IMR-90 (cell line): ENCODE data around the gene MMRN2. TPM values are rescaled to one million over a fixed set of nuclear protein-coding genes. Genes with fewer than 3 reads are reported as not detected.

ENCODE experiments used
- ATAC-seq: fragments of 200-7000 bp; cut with Tn5 transposase; 2 replicates; pipeline ENCODE4 v1.9.1; 2020; ENCODE audit warnings: low read depth, mild to moderate bottlenecking, moderate library complexity
- BruUV-seq: library from RNA; stranded (reverse); fragments of 400-500 nt; replicated peaks from 2 replicates; lab custom pipeline; 2021; lab: Mats Ljungman, UMichigan
- CTCF ChIA-PET: fragments of 300-600 bp; formaldehyde crosslinking; extraction: SDS; loops from one replicate; lab custom pipeline; 2021; ENCODE audit warnings: antibody characterized with exemption; lab: Yijun Ruan, JAX
- POLR2A ChIA-PET: fragments of 300-600 bp; sonication (Branson Sonifier 250); formaldehyde crosslinking; loops from one replicate; lab custom pipeline; 2022; ENCODE audit warnings: antibody characterized with exemption; ENCODE audit not compliant: unreplicated experiment; lab: Charles Lee
- DNase-seq: peaks from one replicate; pipeline ENCODE4 v3.0.0; 2013
- H2AFZ ChIP-seq: replicated peaks from 2 replicates; pipeline ENCODE3; 2013; ENCODE audit warnings: low read length, mild to moderate bottlenecking; ENCODE audit not compliant: poor library complexity
- H2AK5ac ChIP-seq: 2 replicates; pipeline ENCODE4 v1.6.1; 2013; ENCODE audit warnings: low read depth, low read length, inconsistent platforms
- H2AK9ac ChIP-seq: replicated peaks from 2 replicates; pipeline ENCODE3; 2013; ENCODE audit warnings: mild to moderate bottlenecking, low read depth, low read length, moderate library complexity; ENCODE audit not compliant: poor library complexity
- H2BK120ac ChIP-seq: 2 replicates; pipeline ENCODE4 v1.6.1; 2013; ENCODE audit warnings: low read depth, low read length, inconsistent platforms
- H2BK15ac ChIP-seq: 3 replicates; pipeline ENCODE4 v1.6.1; 2013; ENCODE audit warnings: low read depth, low read length, inconsistent platforms
- H2BK20ac ChIP-seq: 2 replicates; pipeline ENCODE4 v1.6.1; 2013; ENCODE audit warnings: low read depth, mild to moderate bottlenecking, inconsistent platforms, low read length, moderate library complexity
- H2BK5ac ChIP-seq: 2 replicates; pipeline ENCODE4 v1.6.1; 2013; ENCODE audit warnings: mild to moderate bottlenecking, low read depth, low read length, inconsistent platforms; ENCODE audit not compliant: poor library complexity, severe bottlenecking
- H3K14ac ChIP-seq: replicated peaks from 2 replicates; pipeline ENCODE4 v1.6.1; 2013; ENCODE audit warnings: low read depth, low read length, inconsistent platforms
- H3K18ac ChIP-seq: 2 replicates; pipeline ENCODE4 v1.6.1; 2013; ENCODE audit warnings: low read depth, low read length, control low read depth
- H3K23ac ChIP-seq: 2 replicates; pipeline ENCODE4 v1.6.1; 2013; ENCODE audit warnings: low read depth, low read length, inconsistent platforms
- H3K27ac ChIP-seq: 2 replicates; pipeline ENCODE4 v1.5.1; 2013; ENCODE audit warnings: mild to moderate bottlenecking, control low read depth, low read length; ENCODE audit not compliant: insufficient read depth
- H3K27me3 ChIP-seq: 2 replicates; pipeline ENCODE4 v1.6.1; 2013; ENCODE audit warnings: low read length; ENCODE audit not compliant: control insufficient read depth, insufficient read depth
- H3K36me3 ChIP-seq: 2 replicates; pipeline ENCODE4 v1.6.1; 2013; ENCODE audit warnings: low read length, mixed read lengths; ENCODE audit not compliant: control insufficient read depth, insufficient read depth
- H3K4ac ChIP-seq: 2 replicates; pipeline ENCODE4 v1.6.1; 2013; ENCODE audit warnings: low read depth, low read length, inconsistent platforms
- H3K4me1 ChIP-seq: 2 replicates; pipeline ENCODE4 v1.6.1; 2013; ENCODE audit warnings: low read length, mixed read lengths; ENCODE audit not compliant: control insufficient read depth, insufficient read depth
- H3K4me2 ChIP-seq: 2 replicates; pipeline ENCODE4 v1.6.1; 2013; ENCODE audit warnings: low read depth, mild to moderate bottlenecking, control low read depth, low read length, moderate library complexity
- H3K4me3 ChIP-seq: 2 replicates; pipeline ENCODE4 v1.5.1; 2013; ENCODE audit warnings: low read depth, mild to moderate bottlenecking, control low read depth, low read length, moderate library complexity; ENCODE audit not compliant: insufficient read depth
- H3K56ac ChIP-seq: 2 replicates; pipeline ENCODE4 v1.6.1; 2013; ENCODE audit warnings: low read length, inconsistent platforms; ENCODE audit not compliant: insufficient read depth; ENCODE audit errors: extremely low read depth
- H3K79me1 ChIP-seq, 2 experiments: 2 replicates each; pipeline ENCODE4 v1.6.1; 2013; ENCODE audit warnings: low read length in 2 of 2, inconsistent platforms in 1 of 2, low read depth in 1 of 2
- H3K9ac ChIP-seq: 2 replicates; pipeline ENCODE4 v1.6.1; 2013; ENCODE audit warnings: low read depth, low read length, control low read depth
- H3K9me1 ChIP-seq: 2 replicates; pipeline ENCODE4 v1.6.1; 2013; ENCODE audit warnings: low read length, inconsistent platforms; ENCODE audit not compliant: insufficient read depth
- H3K9me3 ChIP-seq: 2 replicates; pipeline ENCODE4 v1.6.1; 2013; ENCODE audit warnings: low read length; ENCODE audit not compliant: control insufficient read depth, insufficient read depth
- H4K20me1 ChIP-seq: 2 replicates; pipeline ENCODE4 v1.6.1; 2013; ENCODE audit warnings: low read length, inconsistent platforms; ENCODE audit not compliant: insufficient read depth
- H4K5ac ChIP-seq: 2 replicates; pipeline ENCODE4 v1.6.1; 2013; ENCODE audit warnings: mild to moderate bottlenecking, low read depth, low read length, control low read depth
- H4K8ac ChIP-seq, 2 experiments: 2 replicates each; pipeline ENCODE4 v1.6.1; 2013; ENCODE audit warnings: low read depth in 2 of 2, low read length in 2 of 2, control low read depth in 1 of 2, inconsistent platforms in 1 of 2
- H4K91ac ChIP-seq: 2 replicates; pipeline ENCODE4 v1.6.1; 2013; ENCODE audit warnings: low read depth, low read length, inconsistent platforms; ENCODE audit not compliant: insufficient read depth
- CEBPB ChIP-seq: IDR thresholded peaks from 2 replicates; pipeline ENCODE4 v1.6.1; 2012; ENCODE audit warnings: low read depth, low read length, improper control_type of control experiment
- CHD1 ChIP-seq: IDR thresholded peaks from 2 replicates; pipeline ENCODE4 v1.6.1; 2012; ENCODE audit warnings: low read depth, low read length, improper control_type of control experiment
- CTCF ChIP-seq: conservative IDR thresholded peaks from 2 replicates; pipeline ENCODE4 v1.5.1; 2012; ENCODE audit warnings: mild to moderate bottlenecking, low read depth, low read length, improper control_type of control experiment
- FOS ChIP-seq: fragments of 150-350 bp; IDR thresholded peaks from 2 replicates; pipeline ENCODE4 v1.6.1; 2016; ENCODE audit warnings: low read depth, low read length
- MAFK ChIP-seq: IDR thresholded peaks from 2 replicates; pipeline ENCODE4 v1.6.1; 2012; ENCODE audit warnings: low read depth, low read length, improper control_type of control experiment
- MXI1 ChIP-seq: IDR thresholded peaks from 2 replicates; pipeline ENCODE4 v1.6.1; 2012; ENCODE audit warnings: low read depth, mild to moderate bottlenecking, low read length, moderate library complexity, borderline replicate concordance
- NFE2L2 ChIP-seq: fragments of 150-350 bp; IDR thresholded peaks from 2 replicates; pipeline ENCODE4 v1.6.1; 2016; ENCODE audit warnings: low read depth, mild to moderate bottlenecking, low read length
- RAD21 ChIP-seq: IDR thresholded peaks from 2 replicates; pipeline ENCODE4 v1.6.1; 2012; ENCODE audit warnings: low read length, improper control_type of control experiment
- RCOR1 ChIP-seq: IDR thresholded peaks from 2 replicates; pipeline ENCODE4 v1.6.1; 2012; ENCODE audit warnings: mild to moderate bottlenecking, low read length, improper control_type of control experiment; ENCODE audit not compliant: insufficient replicate concordance
- RFX5 ChIP-seq: IDR thresholded peaks from 2 replicates; pipeline ENCODE4 v1.8.0; 2012; ENCODE audit warnings: low read depth, mild to moderate bottlenecking, low read length, moderate library complexity
- SMC3 ChIP-seq: fragments of 150-350 bp; IDR thresholded peaks from 2 replicates; pipeline ENCODE4 v1.6.1; 2016; ENCODE audit warnings: low read depth, mild to moderate bottlenecking, antibody characterized with exemption, low read length, moderate library complexity
- WGBS, 2 experiments: methylation state at CpG; one replicate each; pipeline versions ENCODE4 v1.1.5 to v1.1.7; 2013; ENCODE audit warnings: missing lambda C conversion rate in 2 of 2; ENCODE audit not compliant: insufficient read length in 1 of 2; ENCODE audit errors: extremely low coverage in 2 of 2; 5-methylcytosine and 5-hydroxymethylcytosine counted together
- dilution Hi-C: fragments of 300-500 bp; cut with HindIII; formaldehyde crosslinking; loops from one replicate; pipeline ENCODE4 v1.14.3; 2018; ENCODE audit warnings: low sequenced_read_pairs; ENCODE audit not compliant: unreplicated experiment
- in situ Hi-C: fragments of 300-500 bp; cut with MboI; formaldehyde crosslinking; loops from 3 replicates; pipeline ENCODE4 v1.14.3; 2019; ENCODE audit warnings: low sequenced_read_pairs, inconsistent platforms, mixed read lengths
- intact Hi-C: fragments of 100-400 bp; cut with micrococcal nuclease; formaldehyde crosslinking; loops from 2 replicates; pipeline ENCODE4 v1.10.0; 2022
- polyA plus RNA-seq, 3 experiments: library from polyadenylated mRNA; depleted of rRNA; stranded (reverse); fragments of >200 nt; gene quantifications; 2 replicates each; pipeline ENCODE4 v1.2.3, GENCODE V29; 2012; ENCODE audit warnings: low replicate concordance in 1 of 3
- total RNA-seq: library from RNA; depleted of rRNA; stranded (reverse); fragments of >200 nt; gene quantifications from 2 replicates; pipeline ENCODE4 v1.2.3, GENCODE V29; 2012
- TF ChIP-seq, protein P1 (sequence below): fragments of 150-350 bp; IDR thresholded peaks from 2 replicates; pipeline ENCODE4 v1.6.1; 2017; ENCODE audit warnings: mild to moderate bottlenecking, antibody characterized with exemption, low read length, low read depth
- TF ChIP-seq, protein P2 (sequence below): fragments of 150-350 bp; IDR thresholded peaks from 2 replicates; pipeline ENCODE4 v1.6.1; 2016; ENCODE audit warnings: low read depth, mild to moderate bottlenecking, low read length, moderate library complexity, borderline replicate concordance

The MMRN2 gene
- total and polyA plus RNA-seq, 2 of the 4 experiments (the other 2 are of a cell fraction), result 1.6 to 1.8 TPM

DNA sequence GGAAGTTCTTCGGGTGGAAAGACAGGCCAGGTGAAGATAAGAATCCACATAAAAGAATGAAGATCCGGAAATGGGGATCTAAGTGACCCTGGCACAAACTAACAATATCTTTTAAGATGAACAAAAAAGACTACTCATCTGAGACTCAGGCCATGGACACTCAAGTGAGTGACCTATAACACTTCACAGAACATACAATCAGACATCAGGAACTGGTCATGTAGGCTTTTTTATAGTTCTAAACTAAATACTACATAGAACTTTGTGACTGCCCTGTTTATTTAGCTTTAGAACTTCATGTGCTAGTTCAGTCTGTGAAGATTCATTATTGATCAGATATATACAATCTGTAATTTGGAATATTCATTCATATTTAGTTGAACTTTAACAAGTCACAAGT is 52.8 kb downstream of the MMRN2 start:
- POLR2A ChIA-PET, result no interaction called here

More for the DNA sequence above, 52.8 kb downstream of the MMRN2 start:
- no peak overlapping the region for H4K91ac ChIP-seq
- no TSS peak for BruUV-seq
- 100% methylated on average over 1 of the region's 2 CpGs; no CpG with 5 or more reads in 1 of the 2 experiments for WGBS, 2 experiments
- no peak overlapping the region for H3K4me2 ChIP-seq
- dilution Hi-C loops, result no loop called here
- in situ Hi-C loops, result loop anchor here (10.0 kb wide), 1 partner anchor 500 kb away; no protein-coding TSS in a partner anchor
- H3K4me1 ChIP-seq, result peaks cover 2% of the 10 kb centered on the region
- no peak overlapping the region for H3K4ac ChIP-seq
- DNase-seq, result no peak
- no peak overlapping the region for H2AK9ac ChIP-seq
- H3K4me3 ChIP-seq, result no peak overlapping the region
- no peak overlapping the region for H2BK5ac ChIP-seq
- no peak overlapping the region for H3K56ac ChIP-seq
- H4K5ac ChIP-seq, result no peak overlapping the region
- no peak overlapping the region for H3K9ac ChIP-seq
- no peak overlapping the region for H3K23ac ChIP-seq
- peaks cover 6 to 16% of the 10 kb centered on the region in 2 experiments; a peak in 3 of 4 replicates for H3K79me1 ChIP-seq
- H4K8ac ChIP-seq, result no peak overlapping the region
- intact Hi-C loops, result no loop called here
- H2BK120ac ChIP-seq, result no peak overlapping the region
- CTCF ChIA-PET, result no interaction called here
- H3K27ac ChIP-seq, result no peak overlapping the region
- H3K18ac ChIP-seq, result no peak overlapping the region
- 0 out of 2 replicates have a peak, but pooled peaks cover 8% of the 10 kb centered on the region for H3K9me1 ChIP-seq
- no peak overlapping the region for H2AFZ ChIP-seq
- H3K14ac ChIP-seq, result no peak overlapping the region
- no peak overlapping the region for H2BK15ac ChIP-seq
- ATAC-seq, result no peak
- no peak overlapping the region for H2BK20ac ChIP-seq
- no peaks in the 10 kb centered on the region for H3K27me3 ChIP-seq
- TF ChIP-seq, protein P1, sequence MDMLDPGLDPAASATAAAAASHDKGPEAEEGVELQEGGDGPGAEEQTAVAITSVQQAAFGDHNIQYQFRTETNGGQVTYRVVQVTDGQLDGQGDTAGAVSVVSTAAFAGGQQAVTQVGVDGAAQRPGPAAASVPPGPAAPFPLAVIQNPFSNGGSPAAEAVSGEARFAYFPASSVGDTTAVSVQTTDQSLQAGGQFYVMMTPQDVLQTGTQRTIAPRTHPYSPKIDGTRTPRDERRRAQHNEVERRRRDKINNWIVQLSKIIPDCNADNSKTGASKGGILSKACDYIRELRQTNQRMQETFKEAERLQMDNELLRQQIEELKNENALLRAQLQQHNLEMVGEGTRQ, result no peak
- TF ChIP-seq, protein P2, sequence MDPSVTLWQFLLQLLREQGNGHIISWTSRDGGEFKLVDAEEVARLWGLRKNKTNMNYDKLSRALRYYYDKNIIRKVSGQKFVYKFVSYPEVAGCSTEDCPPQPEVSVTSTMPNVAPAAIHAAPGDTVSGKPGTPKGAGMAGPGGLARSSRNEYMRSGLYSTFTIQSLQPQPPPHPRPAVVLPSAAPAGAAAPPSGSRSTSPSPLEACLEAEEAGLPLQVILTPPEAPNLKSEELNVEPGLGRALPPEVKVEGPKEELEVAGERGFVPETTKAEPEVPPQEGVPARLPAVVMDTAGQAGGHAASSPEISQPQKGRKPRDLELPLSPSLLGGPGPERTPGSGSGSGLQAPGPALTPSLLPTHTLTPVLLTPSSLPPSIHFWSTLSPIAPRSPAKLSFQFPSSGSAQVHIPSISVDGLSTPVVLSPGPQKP, result no peak
- TF ChIP-seq MXI1 (no peak), RCOR1 (no peak), NFE2L2 (no peak), CEBPB (no peak), RFX5 (no peak), FOS (no peak), MAFK (no peak), CHD1 (no peak), CTCF (no peak), SMC3 (no peak), RAD21 (no peak)
- H3K9me3 ChIP-seq, result 0 out of 2 replicates have a peak, but pooled peaks cover 2% of the 10 kb centered on the region
- no peak overlapping the region for H2AK5ac ChIP-seq
- H4K20me1 ChIP-seq, result no peaks in the 10 kb centered on the region
- peaks cover 22% of the 10 kb centered on the region for H3K36me3 ChIP-seq
